Nephron (organoid): ENCODE data around the gene TP53TG5.
A peak's percentile ranks its signal among the peaks of the same experiment; 100 is the strongest.

Experiments used
- H3K27ac Mint-ChIP-seq, 3 experiments: 2 replicates each; pipeline ENCODE4 v1.8.0; 2020; ENCODE audit warnings: mixed read lengths in 3 of 3, mild to moderate bottlenecking in 2 of 3, moderate library complexity in 1 of 3
- H3K27me3 Mint-ChIP-seq: 2 replicates; pipeline ENCODE4 v1.8.0; 2021; ENCODE audit warnings: low read depth, mild to moderate bottlenecking, moderate library complexity, mixed read lengths
- H3K36me3 Mint-ChIP-seq: 2 replicates; pipeline ENCODE4 v1.8.0; 2020; ENCODE audit warnings: low read depth, mixed read lengths
- H3K4me1 Mint-ChIP-seq: 2 replicates; pipeline ENCODE4 v1.8.0; 2020; ENCODE audit warnings: mixed read lengths
- H3K4me3 Mint-ChIP-seq, 3 experiments: 2 replicates each; pipeline ENCODE4 v1.8.0; 2020; ENCODE audit warnings: mild to moderate bottlenecking in 3 of 3, mixed read lengths in 3 of 3, moderate library complexity in 2 of 3
- H3K9me3 Mint-ChIP-seq: 2 replicates; pipeline ENCODE4 v1.8.0; 2020; ENCODE audit warnings: mixed read lengths
- CTCF ChIP-seq, 3 experiments: fragments of 200-600 bp; sonication (generic); IDR thresholded peaks; one replicate each; pipeline ENCODE4 v1.5.0; 2021; ENCODE audit warnings: antibody characterized with exemption in 3 of 3; ENCODE audit not compliant: unreplicated experiment in 3 of 3

The TP53TG5 gene

GRCh38 chr20:45347936-45348778 lies 30.0 kb downstream of the TP53TG5 start, which contains the start of gene SDC4:
Gene SDC4 (minus strand): TSS chr20:45348424. CDS start chr20:45348384, 40 bp downstream.
- H3K9me3 Mint-ChIP-seq: no peaks in the 10 kb centered on the region
- peak within 1 kb of the TSS; percentile 80 to 97 (median 95) for H3K27ac Mint-ChIP-seq
- TF ChIP-seq CTCF (IDR thresholded peaks at IDR 0.05; ENCODE audit: unreplicated experiment in 3 of 3): no peak
- peak within 1 kb of the TSS; percentile 91 to 95 (median 91) for H3K4me3 Mint-ChIP-seq
- peaks cover 13% of the 10 kb centered on the region for H3K27me3 Mint-ChIP-seq
- H3K4me1 Mint-ChIP-seq: peaks cover 39% of the 10 kb centered on the region
- no peaks in the 10 kb centered on the region for H3K36me3 Mint-ChIP-seq

GRCh38 chr20:45347297-45347935 lies 30.7 kb downstream of the TP53TG5 start:
- H3K36me3 Mint-ChIP-seq: no peaks in the 10 kb centered on the region
- peak overlapping the region; percentile 91 to 95 (median 91) for H3K4me3 Mint-ChIP-seq
- peaks cover 46% of the 10 kb centered on the region for H3K4me1 Mint-ChIP-seq
- no peaks in the 10 kb centered on the region for H3K9me3 Mint-ChIP-seq
- TF ChIP-seq CTCF (IDR thresholded peaks at IDR 0.05; ENCODE audit: unreplicated experiment in 3 of 3): no peak
- peak overlapping the region; percentile 80 to 97 (median 95) for H3K27ac Mint-ChIP-seq
- peaks cover 13% of the 10 kb centered on the region for H3K27me3 Mint-ChIP-seq

- Mint-ChIP-seq H3K4me3 (peak overlapping the region; percentile 91 to 95 (median 91)), H3K27ac (peak overlapping the region; percentile 80 to 97 (median 95)), H3K27me3 (peaks cover 13% of the 10 kb centered on the region), H3K4me1 (peaks cover 52% of the 10 kb centered on the region), H3K36me3 (no peaks in the 10 kb centered on the region), H3K9me3 (no peaks in the 10 kb centered on the region)
- TF ChIP-seq CTCF (IDR thresholded peaks at IDR 0.05; ENCODE audit: unreplicated experiment in 3 of 3): no peak
Measured at GRCh38 chr20:45346851-45347250, 31.3 kb downstream of the TP53TG5 start.

GRCh38 chr20:45346291-45346718 lies 31.8 kb downstream of the TP53TG5 start:
- H3K36me3 Mint-ChIP-seq: no peaks in the 10 kb centered on the region
- TF ChIP-seq CTCF (IDR thresholded peaks at IDR 0.05; ENCODE audit: unreplicated experiment in 3 of 3): no peak
- H3K9me3 Mint-ChIP-seq: no peaks in the 10 kb centered on the region
- H3K27ac Mint-ChIP-seq: peak overlapping the region; percentile 80 to 99 (median 95)
- H3K4me1 Mint-ChIP-seq: peaks cover 56% of the 10 kb centered on the region
- peak overlapping the region; percentile 91 to 95 (median 91) for H3K4me3 Mint-ChIP-seq
- H3K27me3 Mint-ChIP-seq: peaks cover 13% of the 10 kb centered on the region

GRCh38 chr20:45345104-45345936 lies 32.8 kb downstream of the TP53TG5 start:
- peaks cover 13% of the 10 kb centered on the region for H3K27me3 Mint-ChIP-seq
- peak overlapping the region; percentile 74 to 91 (median 74) for H3K4me3 Mint-ChIP-seq
- TF ChIP-seq CTCF (IDR thresholded peaks at IDR 0.05; ENCODE audit: unreplicated experiment in 3 of 3): no peak
- no peaks in the 10 kb centered on the region for H3K36me3 Mint-ChIP-seq
- no peaks in the 10 kb centered on the region for H3K9me3 Mint-ChIP-seq
- peak overlapping the region; percentile 82 to 99 (median 91) for H3K27ac Mint-ChIP-seq
- H3K4me1 Mint-ChIP-seq: peaks cover 65% of the 10 kb centered on the region
